22Rv1 (cell line): ENCODE measurements around the gene ZBTB32.

Experiments
- ZFX ChIP-seq: fragments of 450-650 bp; IDR thresholded peaks from 2 replicates; pipeline ENCODE4 v1.6.1; 2017; ENCODE audit warnings: antibody characterized with exemption, borderline replicate concordance
- TF ChIP-seq, protein P1 (sequence below): fragments of 450-650 bp; IDR thresholded peaks from 2 replicates; pipeline ENCODE4 v1.5.1; 2017; ENCODE audit warnings: mild to moderate bottlenecking

DNA sequence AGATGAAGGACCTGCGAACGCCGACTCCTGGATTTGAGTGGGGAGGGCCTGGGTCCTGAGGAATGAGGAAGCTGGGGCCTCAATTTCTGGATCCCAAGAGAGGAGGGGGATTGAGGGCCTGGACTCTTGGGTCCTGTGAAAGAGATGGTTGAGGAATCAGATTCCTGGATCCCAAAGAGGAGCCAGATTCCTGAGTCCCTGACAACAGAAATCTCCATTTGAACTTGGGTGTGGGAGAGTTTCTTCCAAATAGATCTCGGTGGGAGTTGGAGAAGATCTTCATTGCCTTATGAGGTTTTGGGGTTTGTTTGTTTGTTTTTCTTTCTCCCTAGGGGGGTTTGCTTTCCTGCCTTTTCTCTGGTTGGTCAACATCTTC lies 41.7 kb downstream of the ZBTB32 start:
- TF ChIP-seq, protein P1, sequence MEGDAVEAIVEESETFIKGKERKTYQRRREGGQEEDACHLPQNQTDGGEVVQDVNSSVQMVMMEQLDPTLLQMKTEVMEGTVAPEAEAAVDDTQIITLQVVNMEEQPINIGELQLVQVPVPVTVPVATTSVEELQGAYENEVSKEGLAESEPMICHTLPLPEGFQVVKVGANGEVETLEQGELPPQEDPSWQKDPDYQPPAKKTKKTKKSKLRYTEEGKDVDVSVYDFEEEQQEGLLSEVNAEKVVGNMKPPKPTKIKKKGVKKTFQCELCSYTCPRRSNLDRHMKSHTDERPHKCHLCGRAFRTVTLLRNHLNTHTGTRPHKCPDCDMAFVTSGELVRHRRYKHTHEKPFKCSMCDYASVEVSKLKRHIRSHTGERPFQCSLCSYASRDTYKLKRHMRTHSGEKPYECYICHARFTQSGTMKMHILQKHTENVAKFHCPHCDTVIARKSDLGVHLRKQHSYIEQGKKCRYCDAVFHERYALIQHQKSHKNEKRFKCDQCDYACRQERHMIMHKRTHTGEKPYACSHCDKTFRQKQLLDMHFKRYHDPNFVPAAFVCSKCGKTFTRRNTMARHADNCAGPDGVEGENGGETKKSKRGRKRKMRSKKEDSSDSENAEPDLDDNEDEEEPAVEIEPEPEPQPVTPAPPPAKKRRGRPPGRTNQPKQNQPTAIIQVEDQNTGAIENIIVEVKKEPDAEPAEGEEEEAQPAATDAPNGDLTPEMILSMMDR = no peak
- no peak for TF ChIP-seq ZFX
